ENCODE data around the gene ARSJ.

The ARSJ gene

DNA sequence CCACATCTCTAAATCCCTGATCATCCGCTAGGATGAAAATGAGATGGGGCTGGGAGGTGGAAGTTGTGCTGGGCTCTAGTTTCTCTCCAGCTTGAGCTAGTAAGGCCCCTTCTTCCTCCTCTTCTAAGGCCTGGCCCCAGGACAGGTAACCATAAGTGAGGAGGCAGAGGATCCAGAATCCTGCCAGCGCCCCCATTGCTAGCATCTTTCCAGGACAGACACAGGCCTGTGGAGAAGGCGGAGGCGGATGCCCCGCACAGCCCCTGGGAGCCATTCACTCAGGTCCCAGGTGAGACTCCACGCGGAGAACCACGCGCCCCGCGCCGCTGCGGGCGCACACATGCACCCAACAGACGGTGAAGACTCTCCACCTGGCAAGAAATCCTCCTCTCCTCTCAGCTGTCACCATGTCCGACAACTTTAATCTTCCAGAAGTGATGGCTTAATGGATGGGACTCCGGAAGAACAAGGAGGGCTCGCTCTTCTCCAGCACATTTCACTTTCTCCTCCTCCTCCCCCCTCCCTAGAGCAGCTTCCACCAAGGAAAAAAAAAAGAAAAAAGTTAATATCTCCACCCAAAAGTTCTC is 793 bp downstream of the ARSJ start:
- no peaks in the 10 kb centered on the region for H3F3A ChIP-seq (ENCODE audit: low read depth)
- H3K9ac ChIP-seq (ENCODE audit: low read depth, low read length, poor library complexity, severe bottlenecking) = no peak overlapping the region
- H3K4me3 ChIP-seq (ENCODE audit: low read length, poor library complexity, severe bottlenecking) = no peak overlapping the region
- H2AFZ ChIP-seq (ENCODE audit: low read length) = no peak overlapping the region
- TF ChIP-seq EZH2phosphoT487 (IDR thresholded peaks at IDR 0.05; ENCODE audit: borderline replicate concordance) = no peak
- TF ChIP-seq, protein P1, sequence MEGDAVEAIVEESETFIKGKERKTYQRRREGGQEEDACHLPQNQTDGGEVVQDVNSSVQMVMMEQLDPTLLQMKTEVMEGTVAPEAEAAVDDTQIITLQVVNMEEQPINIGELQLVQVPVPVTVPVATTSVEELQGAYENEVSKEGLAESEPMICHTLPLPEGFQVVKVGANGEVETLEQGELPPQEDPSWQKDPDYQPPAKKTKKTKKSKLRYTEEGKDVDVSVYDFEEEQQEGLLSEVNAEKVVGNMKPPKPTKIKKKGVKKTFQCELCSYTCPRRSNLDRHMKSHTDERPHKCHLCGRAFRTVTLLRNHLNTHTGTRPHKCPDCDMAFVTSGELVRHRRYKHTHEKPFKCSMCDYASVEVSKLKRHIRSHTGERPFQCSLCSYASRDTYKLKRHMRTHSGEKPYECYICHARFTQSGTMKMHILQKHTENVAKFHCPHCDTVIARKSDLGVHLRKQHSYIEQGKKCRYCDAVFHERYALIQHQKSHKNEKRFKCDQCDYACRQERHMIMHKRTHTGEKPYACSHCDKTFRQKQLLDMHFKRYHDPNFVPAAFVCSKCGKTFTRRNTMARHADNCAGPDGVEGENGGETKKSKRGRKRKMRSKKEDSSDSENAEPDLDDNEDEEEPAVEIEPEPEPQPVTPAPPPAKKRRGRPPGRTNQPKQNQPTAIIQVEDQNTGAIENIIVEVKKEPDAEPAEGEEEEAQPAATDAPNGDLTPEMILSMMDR (conservative IDR thresholded peaks at IDR 0.05; ENCODE audit: low read length) = no peak
- peaks cover 2% of the 10 kb centered on the region; the same call in 1 of the 2 replicates for H3K9me3 ChIP-seq (ENCODE audit: insufficient read depth, low read depth, low read length)
- H3K4me1 ChIP-seq (ENCODE audit: insufficient read depth, low read length, poor library complexity, severe bottlenecking) = peaks cover 10% of the 10 kb centered on the region
- no peaks in the 10 kb centered on the region for H3K27me3 ChIP-seq (ENCODE audit: insufficient read depth, low read length, poor library complexity, severe bottlenecking)
- no peaks in the 10 kb centered on the region for H3K36me3 ChIP-seq (ENCODE audit: insufficient read depth, low read length)
- H3K4me2 ChIP-seq (ENCODE audit: low read depth, low read length, poor library complexity, severe bottlenecking) = no peak overlapping the region
- H3K9me2 ChIP-seq (replicated peaks; ENCODE audit: low read depth, low read length) = no peaks in the 10 kb centered on the region
- no peaks in the 10 kb centered on the region for H3K79me2 ChIP-seq (ENCODE audit: insufficient read depth, low read length)
- H4K20me1 ChIP-seq (ENCODE audit: insufficient read depth, low read length, poor library complexity, severe bottlenecking) = no peaks in the 10 kb centered on the region

DNA sequence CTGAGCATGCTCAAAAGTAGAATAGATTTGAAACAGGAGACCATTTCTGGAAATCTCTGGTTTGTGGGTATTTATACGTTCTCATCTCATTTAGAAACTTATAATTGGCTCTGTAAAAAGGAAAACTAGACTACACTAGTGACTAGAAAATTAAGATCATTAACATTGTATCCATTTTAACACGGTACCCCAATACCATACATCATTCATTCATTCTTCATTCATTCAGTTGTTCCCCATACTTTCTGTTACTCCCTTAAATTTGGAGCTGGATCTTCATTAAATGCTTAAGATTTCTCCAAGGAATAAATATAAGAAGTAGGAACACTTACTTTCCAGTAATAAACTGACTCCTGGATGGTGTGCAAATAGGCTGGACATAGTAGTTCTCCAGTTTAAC is 1.3 kb downstream of the ARSJ start:
- no peaks in the 10 kb centered on the region for H3F3A ChIP-seq (ENCODE audit: low read depth)
- H3K36me3 ChIP-seq (ENCODE audit: insufficient read depth, low read length) = no peaks in the 10 kb centered on the region
- peaks cover 10% of the 10 kb centered on the region for H3K4me1 ChIP-seq (ENCODE audit: insufficient read depth, low read length, poor library complexity, severe bottlenecking)
- H2AFZ ChIP-seq (ENCODE audit: low read length) = no peak overlapping the region
- H3K27me3 ChIP-seq (ENCODE audit: insufficient read depth, low read length, poor library complexity, severe bottlenecking) = no peaks in the 10 kb centered on the region
- no peaks in the 10 kb centered on the region for H4K20me1 ChIP-seq (ENCODE audit: insufficient read depth, low read length, poor library complexity, severe bottlenecking)
- no peak for TF ChIP-seq EZH2phosphoT487 (IDR thresholded peaks at IDR 0.05; ENCODE audit: borderline replicate concordance)
- TF ChIP-seq, protein P1 (conservative IDR thresholded peaks at IDR 0.05; ENCODE audit: low read length) = no peak
- H3K4me3 ChIP-seq (ENCODE audit: low read length, poor library complexity, severe bottlenecking) = no peak overlapping the region
- no peak overlapping the region for H3K9ac ChIP-seq (ENCODE audit: low read depth, low read length, poor library complexity, severe bottlenecking)
- no peaks in the 10 kb centered on the region for H3K9me3 ChIP-seq (ENCODE audit: insufficient read depth, low read depth, low read length)
- H3K4me2 ChIP-seq (ENCODE audit: low read depth, low read length, poor library complexity, severe bottlenecking) = no peak overlapping the region
- no peaks in the 10 kb centered on the region for H3K9me2 ChIP-seq (replicated peaks; ENCODE audit: low read depth, low read length)
- H3K79me2 ChIP-seq (ENCODE audit: insufficient read depth, low read length) = no peaks in the 10 kb centered on the region

DNA sequence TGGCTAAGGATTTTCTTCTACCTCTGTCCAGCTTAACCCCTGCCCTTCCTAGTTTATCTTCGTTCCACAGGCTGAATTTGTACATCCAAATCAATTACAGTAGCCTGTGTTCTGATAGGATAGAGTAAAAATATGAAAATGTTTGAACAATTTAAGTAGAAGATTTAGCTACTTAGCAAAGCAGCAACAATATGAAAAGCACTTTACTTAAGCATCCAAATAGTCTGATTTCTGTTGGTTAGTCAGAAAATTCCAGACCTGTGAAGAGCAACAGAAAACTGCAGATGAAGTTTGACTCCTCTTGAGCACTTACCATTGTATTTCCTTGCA is 2.0 kb downstream of the ARSJ start:
- Histone ChIP-seq H3K9me3 (ENCODE audit: insufficient read depth, low read depth, low read length) (no peaks in the 10 kb centered on the region), H3K4me3 (ENCODE audit: low read length, poor library complexity, severe bottlenecking) (no peak overlapping the region), H3K36me3 (ENCODE audit: insufficient read depth, low read length) (no peaks in the 10 kb centered on the region), H2AFZ (ENCODE audit: low read length) (no peak overlapping the region), H3K79me2 (ENCODE audit: insufficient read depth, low read length) (no peaks in the 10 kb centered on the region), H3K4me1 (ENCODE audit: insufficient read depth, low read length, poor library complexity, severe bottlenecking) (peaks cover 10% of the 10 kb centered on the region), H3K9me2 (replicated peaks; ENCODE audit: low read depth, low read length) (no peaks in the 10 kb centered on the region), H3K4me2 (ENCODE audit: low read depth, low read length, poor library complexity, severe bottlenecking) (no peak overlapping the region), H3F3A (ENCODE audit: low read depth) (no peaks in the 10 kb centered on the region), H4K20me1 (ENCODE audit: insufficient read depth, low read length, poor library complexity, severe bottlenecking) (no peaks in the 10 kb centered on the region), H3K27me3 (ENCODE audit: insufficient read depth, low read length, poor library complexity, severe bottlenecking) (no peaks in the 10 kb centered on the region), H3K9ac (ENCODE audit: low read depth, low read length, poor library complexity, severe bottlenecking) (no peak overlapping the region)
- TF ChIP-seq EZH2phosphoT487 (IDR thresholded peaks at IDR 0.05; ENCODE audit: borderline replicate concordance) = no peak
- TF ChIP-seq, protein P1 (conservative IDR thresholded peaks at IDR 0.05; ENCODE audit: low read length) = no peak
